Duodenal mucosa (tissue), 2 donors: ENCODE data around the gene CWC22.
"Not testable (repeated sequence)": the region's sequence is repeated elsewhere in the genome, so short reads cannot be mapped to it uniquely, and the experiment has no call there.

Source experiments
- H3K27ac ChIP-seq: one replicate; pipeline ENCODE4 v1.7.0; 2013; ENCODE audit warnings: low read depth, low read length
- H3K27me3 ChIP-seq, 2 donors: one replicate each; pipeline ENCODE4 v1.7.0; 2013; ENCODE audit warnings: low read length in 2 of 2, control low read depth in 1 of 2; ENCODE audit not compliant: insufficient read depth in 2 of 2, control insufficient read depth in 1 of 2
- H3K36me3 ChIP-seq, 2 donors: one replicate each; pipeline ENCODE4 v1.7.0; 2013; ENCODE audit warnings: low read length in 2 of 2, control low read depth in 1 of 2; ENCODE audit not compliant: insufficient read depth in 2 of 2, control insufficient read depth in 1 of 2
- H3K4me1 ChIP-seq, 2 donors: one replicate each; pipeline ENCODE4 v1.7.0; 2013; ENCODE audit warnings: low read length in 2 of 2, control low read depth in 1 of 2; ENCODE audit not compliant: insufficient read depth in 2 of 2, control insufficient read depth in 1 of 2
- H3K4me3 ChIP-seq, 2 donors: one replicate each; pipeline ENCODE4 v1.7.0; 2013; ENCODE audit warnings: low read length in 2 of 2, low read depth in 1 of 2
- H3K9ac ChIP-seq, 2 donors: one replicate each; pipeline ENCODE4 v1.7.0; 2013; ENCODE audit warnings: low read length in 2 of 2, low read depth in 1 of 2
- H3K9me3 ChIP-seq, 2 donors: one replicate each; pipeline ENCODE4 v1.7.0; 2013; ENCODE audit warnings: low read length in 2 of 2, control low read depth in 1 of 2; ENCODE audit not compliant: control insufficient read depth in 1 of 2

Gene CWC22

DNA sequence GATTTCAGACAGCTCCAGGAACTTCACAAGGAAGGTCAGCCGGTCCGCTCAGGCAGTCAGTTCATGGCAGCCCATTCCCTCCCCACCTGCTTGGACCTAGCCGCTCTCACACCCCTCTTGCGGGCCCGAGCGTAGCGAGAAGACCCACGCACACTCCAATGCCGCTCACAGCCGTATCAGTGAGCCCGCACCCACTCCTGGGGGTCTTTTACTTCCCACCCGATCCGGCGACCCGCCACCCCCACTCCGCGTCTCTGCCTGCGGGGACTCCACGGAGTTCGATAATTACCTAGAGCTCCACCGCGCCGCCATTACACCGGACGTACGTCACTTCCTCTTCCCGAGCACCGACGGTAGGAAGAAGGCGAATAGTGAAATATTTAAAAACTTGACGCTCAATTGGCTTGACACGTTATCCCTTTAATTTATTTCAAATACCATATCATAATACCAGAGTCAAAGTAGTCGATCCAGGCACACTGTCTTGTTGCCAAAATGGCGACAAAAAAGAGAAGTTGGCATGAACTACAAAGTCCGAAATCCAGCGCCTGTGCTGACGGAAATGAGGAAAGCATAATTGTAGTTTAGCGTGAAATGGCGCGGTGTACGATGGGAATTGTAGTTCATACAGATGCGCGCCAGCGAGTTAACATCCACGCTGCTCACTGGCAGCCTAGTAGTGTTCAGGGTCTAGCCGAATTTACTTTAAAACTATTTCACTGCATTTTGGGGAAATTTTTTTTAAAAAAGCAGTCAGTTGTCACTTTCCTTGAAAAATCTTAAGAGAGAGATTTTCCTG, at the start of gene CWC22:
Gene CWC22, minus strand, starts transcription at position 517 of the 799 bp plus-strand sequence. CDS start 13,956 bp downstream, outside the sequence.
- H3K27me3 ChIP-seq = no peaks in the 10 kb centered on the region
- peak within 1 kb of the TSS; percentile 83 for H3K27ac ChIP-seq
- peaks cover 11 to 22% of the 10 kb centered on the region in 2 donors for H3K4me1 ChIP-seq
- peak within 1 kb of the TSS; percentile 86 to 90 for H3K9ac ChIP-seq
- H3K9me3 ChIP-seq = no peaks in the 10 kb centered on the region
- H3K36me3 ChIP-seq = no peaks in the 10 kb centered on the region
- H3K4me3 ChIP-seq = peak within 1 kb of the TSS; percentile 85 to 97

DNA sequence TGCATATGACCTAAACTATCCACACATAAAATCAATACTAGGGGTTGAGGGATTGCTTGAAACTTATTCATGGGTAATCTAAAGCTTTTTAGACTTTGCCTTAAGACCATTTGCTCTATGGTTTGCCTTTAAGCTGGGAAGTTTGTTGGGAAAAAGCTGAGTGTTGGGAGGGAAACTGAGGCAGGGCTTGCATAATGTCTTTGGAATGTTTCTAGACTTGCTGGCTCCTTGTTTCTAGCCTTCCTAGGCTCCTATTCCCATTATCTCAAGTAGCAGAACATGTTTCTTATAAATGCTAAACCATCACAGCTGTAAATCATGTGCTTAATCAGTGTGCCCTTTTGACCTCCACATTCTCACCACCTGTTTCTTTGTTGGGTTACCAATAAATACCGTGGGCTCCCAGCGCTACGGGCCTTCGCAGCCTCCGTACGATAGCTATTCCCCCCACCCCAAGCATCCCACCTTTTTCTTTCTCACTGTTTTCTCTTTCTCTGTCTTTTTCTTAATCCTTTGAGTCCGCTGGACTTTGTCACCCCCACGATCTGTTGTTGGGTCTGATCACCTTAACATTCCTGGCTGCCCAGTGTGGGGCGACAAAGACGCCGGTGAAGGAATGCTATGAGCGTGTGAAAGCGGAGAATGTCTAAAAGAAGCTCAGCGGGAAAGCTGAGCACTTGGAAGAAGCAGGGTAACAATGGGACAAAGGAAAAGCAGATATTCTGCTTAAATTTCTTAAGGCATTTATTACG, 49.4 kb upstream of the CWC22 start:
- Histone ChIP-seq H3K4me1 (no peaks in the 10 kb centered on the region), H3K9me3 (no peaks in the 10 kb centered on the region), H3K9ac (no peak overlapping the region), H3K4me3 (no peak overlapping the region), H3K27ac (no peak overlapping the region), H3K36me3 (no peaks in the 10 kb centered on the region), H3K27me3 (no peaks in the 10 kb centered on the region)

DNA sequence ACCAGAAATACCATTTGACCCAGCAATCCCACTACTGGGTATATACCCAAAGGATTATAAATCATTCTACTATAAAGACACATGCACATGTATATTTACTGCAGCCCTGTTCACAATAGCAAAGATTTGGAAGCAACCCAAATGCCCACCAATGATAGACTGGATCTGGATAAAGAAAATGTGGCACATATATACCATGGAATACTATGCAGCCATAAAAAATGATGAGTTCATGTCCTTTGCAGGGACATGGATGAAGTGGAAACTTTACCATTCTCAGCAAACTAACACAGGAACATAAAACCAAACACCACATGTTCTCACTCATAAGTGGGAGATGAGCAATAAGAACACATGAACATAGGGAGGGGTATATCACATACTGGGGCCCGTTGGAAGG, 47.5 kb upstream of the CWC22 start:
- H3K9me3 ChIP-seq, H3K9ac ChIP-seq, H3K4me3 ChIP-seq, H3K27me3 ChIP-seq, H3K36me3 ChIP-seq, H3K4me1 ChIP-seq, H3K27ac ChIP-seq: not testable (repeated sequence)

DNA sequence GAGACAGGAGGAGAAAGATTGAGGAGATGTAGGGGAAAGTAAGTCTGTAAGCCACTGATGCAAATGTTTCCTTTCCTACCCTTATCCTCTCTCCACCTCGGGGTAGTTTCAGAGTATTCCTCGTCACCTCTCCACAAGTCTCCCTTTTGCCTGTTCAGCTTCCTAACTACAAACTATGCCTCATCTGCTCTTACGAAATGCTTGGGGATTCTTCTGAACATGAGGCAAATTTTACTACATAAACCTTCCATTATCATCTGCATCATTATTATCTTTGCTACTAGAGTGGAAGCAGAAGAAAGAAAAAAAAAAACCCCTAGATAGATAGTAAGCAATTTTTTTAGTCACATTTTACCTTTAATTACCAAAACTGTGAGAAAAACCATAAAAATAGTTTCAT, 43.1 kb upstream of the CWC22 start:
- Histone ChIP-seq H3K4me3 (no peak overlapping the region), H3K36me3 (no peaks in the 10 kb centered on the region), H3K27ac (no peak overlapping the region), H3K9me3 (no peaks in the 10 kb centered on the region), H3K9ac (no peak overlapping the region), H3K4me1 (no peaks in the 10 kb centered on the region), H3K27me3 (no peaks in the 10 kb centered on the region)

DNA sequence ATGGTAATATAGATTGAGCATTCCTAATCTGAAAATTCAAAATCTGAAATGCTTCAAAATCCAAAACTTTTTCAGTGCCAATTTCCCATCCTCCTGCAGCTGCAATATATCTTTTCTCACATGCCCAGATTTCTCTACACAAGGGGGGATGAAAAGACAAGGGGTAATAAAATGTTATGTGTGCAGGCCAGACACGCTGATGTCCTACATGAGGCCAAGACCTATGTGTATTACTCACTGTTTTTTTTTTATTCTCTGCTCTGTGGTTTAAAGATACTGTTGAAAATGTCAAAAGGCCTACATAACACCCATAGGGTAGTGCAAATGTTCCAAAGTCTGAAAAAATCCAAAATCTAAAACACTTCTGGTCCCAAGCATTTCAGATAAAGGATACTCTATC, 41.2 kb upstream of the CWC22 start:
- Histone ChIP-seq H3K36me3 (no peaks in the 10 kb centered on the region), H3K9me3 (no peaks in the 10 kb centered on the region), H3K4me1 (no peaks in the 10 kb centered on the region), H3K27ac (no peak overlapping the region), H3K9ac (no peak overlapping the region), H3K4me3 (no peak overlapping the region), H3K27me3 (no peaks in the 10 kb centered on the region)

DNA sequence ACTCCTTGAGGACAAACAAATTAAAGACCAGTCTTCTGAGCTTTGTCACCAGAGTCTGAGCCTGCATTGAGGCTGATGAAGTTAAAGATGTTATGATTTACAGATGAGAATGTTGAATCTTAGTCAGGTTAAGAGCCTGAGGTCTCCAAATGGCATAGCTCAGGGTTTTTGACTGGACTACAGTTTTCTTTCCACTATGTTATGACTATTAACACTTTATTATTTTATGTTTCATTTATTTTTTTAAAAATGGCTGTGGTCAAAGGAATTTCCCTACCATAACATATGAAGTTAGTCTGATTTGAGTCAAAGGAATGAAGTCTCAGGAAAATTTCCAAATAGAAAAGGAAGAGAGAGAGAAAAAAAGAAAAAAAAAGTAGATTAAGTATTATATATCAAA, 39.7 kb upstream of the CWC22 start:
- Histone ChIP-seq H3K4me3 (no peak overlapping the region), H3K27ac (no peak overlapping the region), H3K4me1 (no peaks in the 10 kb centered on the region), H3K9me3 (no peaks in the 10 kb centered on the region), H3K27me3 (no peaks in the 10 kb centered on the region), H3K9ac (no peak overlapping the region), H3K36me3 (no peaks in the 10 kb centered on the region)

DNA sequence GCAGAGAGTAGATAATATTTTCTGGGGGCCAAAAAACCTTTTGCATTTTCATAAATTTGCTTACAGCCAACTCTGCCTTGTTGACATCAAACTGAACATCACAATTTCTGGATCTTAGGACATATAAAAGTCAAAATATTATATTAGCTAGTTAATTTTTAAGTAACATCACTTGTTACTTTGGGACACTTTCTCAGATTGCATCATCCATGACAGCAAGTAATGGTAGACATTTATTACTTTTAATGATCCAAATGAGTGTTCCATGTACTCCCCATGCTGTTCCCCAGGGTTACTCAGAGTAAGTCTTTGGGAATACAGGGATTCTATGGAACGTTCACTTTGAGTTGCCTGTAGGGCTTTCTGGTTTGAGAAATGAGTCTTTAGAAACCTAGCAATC, 39.1 kb upstream of the CWC22 start:
- Histone ChIP-seq H3K27me3 (no peaks in the 10 kb centered on the region), H3K4me3 (no peak overlapping the region), H3K9ac (no peak overlapping the region), H3K36me3 (no peaks in the 10 kb centered on the region), H3K27ac (no peak overlapping the region), H3K9me3 (no peaks in the 10 kb centered on the region), H3K4me1 (no peaks in the 10 kb centered on the region)

DNA sequence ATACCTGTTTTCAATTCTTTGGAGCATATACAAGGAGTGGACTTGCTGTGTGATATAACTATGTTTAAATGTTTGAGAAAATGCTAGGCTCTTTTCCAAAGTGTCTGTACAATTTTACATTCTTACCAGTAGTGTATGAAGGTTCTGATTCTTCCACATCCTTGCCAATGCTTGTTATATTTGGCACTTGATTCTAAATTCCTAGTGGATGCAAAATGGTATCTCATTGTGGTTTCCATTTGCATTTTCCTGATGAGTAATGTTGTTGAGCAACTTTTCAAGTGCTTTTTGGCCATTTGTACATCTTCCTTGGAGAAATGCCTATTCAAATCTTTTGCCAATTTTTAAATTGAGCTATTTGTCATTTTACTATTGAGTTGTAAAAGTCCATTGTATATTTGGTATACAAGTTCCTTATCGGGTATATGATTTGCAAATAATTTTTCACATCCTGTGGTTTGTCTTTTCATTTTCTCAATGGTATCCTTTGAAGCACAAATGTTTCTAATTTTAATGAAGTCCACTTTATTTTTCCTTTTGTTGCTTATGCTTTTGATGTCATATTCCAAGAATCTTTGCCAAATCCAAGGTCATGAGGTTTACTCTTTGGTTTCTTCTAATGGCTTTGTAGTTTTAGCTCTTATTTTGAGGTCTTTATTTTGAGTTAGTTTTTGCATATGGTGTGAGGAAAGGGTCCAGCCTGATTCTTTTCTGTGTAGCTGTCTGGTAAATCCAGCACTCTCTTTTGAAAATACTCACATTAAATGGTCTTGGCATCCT, 33.2 kb upstream of the CWC22 start:
- no peak overlapping the region for H3K9ac ChIP-seq
- no peak overlapping the region for H3K27ac ChIP-seq
- no peaks in the 10 kb centered on the region for H3K4me1 ChIP-seq
- H3K27me3 ChIP-seq = no peaks in the 10 kb centered on the region
- H3K9me3 ChIP-seq = no peaks in the 10 kb centered on the region
- H3K36me3 ChIP-seq = no peaks in the 10 kb centered on the region
- H3K4me3 ChIP-seq = no peak overlapping the region

DNA sequence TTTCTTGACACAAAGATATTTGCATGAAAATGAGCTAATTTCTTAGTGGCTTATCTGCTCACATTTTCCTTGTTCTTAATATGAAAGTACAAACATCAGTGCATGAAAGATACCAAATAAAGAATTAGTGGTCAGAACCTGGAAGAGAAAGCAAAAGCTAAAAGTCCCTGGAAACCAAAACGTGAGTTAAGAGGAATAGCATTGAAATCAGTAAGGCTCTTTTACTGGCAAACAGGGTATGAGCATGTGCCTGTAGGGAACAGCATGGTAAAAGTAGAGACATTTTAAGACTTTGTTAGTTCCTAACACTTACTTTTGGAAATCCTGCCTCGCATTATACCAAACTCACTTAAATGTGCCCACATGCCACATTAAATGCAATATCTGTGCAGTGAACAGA, 31.9 kb upstream of the CWC22 start:
- no peaks in the 10 kb centered on the region for H3K36me3 ChIP-seq
- H3K27me3 ChIP-seq = no peaks in the 10 kb centered on the region
- no peak overlapping the region for H3K9ac ChIP-seq
- no peak overlapping the region for H3K4me3 ChIP-seq
- no peak overlapping the region for H3K27ac ChIP-seq
- H3K4me1 ChIP-seq = no peaks in the 10 kb centered on the region
- no peaks in the 10 kb centered on the region for H3K9me3 ChIP-seq
